ENCODE results near the gene LHX6. TPM values are rescaled to one million over a fixed set of nuclear protein-coding genes. Genes with fewer than 3 reads are reported as not detected.

The LHX6 gene
- total RNA-seq, 4 donors from 2014 or later, result 0.68 to 12.7 (median 1.4) TPM; not detected in 1

GRCh38 chr9:122158202-122158601 lies 70.6 kb downstream of the LHX6 start:
- in situ Hi-C loops (cut with MboI; ENCODE audit: low pct_ligation_motif_present in 1 of 4, low pct_unique_long_range_greater_than_20kb in 1 of 4, low sequenced_read_pairs in 3 of 4) (no loop called here), intact Hi-C loops (cut with DNase I; ENCODE audit: low total_unique reads) (no loop called here)
- Histone ChIP-seq H3K27ac (no peak overlapping the region), H3K27me3 (no peaks in the 10 kb centered on the region), H3K4me1 (peaks cover 8 to 22% (median 16%) of the 10 kb centered on the region in 4 donors), H3K9me3 (no peaks in the 10 kb centered on the region), H3K36me3 (no peaks in the 10 kb centered on the region), H3K4me3 (no peak overlapping the region)
- DNase-seq, result peak; percentile 26
- WGBS, 2 donors (ENCODE audit: low coverage in 1 of 2), result 80 to 83% methylated on average over 3 of the region's 3 CpGs
- TF ChIP-seq POLR2A (IDR thresholded peaks at IDR 0.05) (no peak), CTCF (IDR thresholded peaks at IDR 0.05) (peak; percentile 35 to 54 (median 50))

- in situ Hi-C loops (cut with MboI; ENCODE audit: low pct_ligation_motif_present in 1 of 4, low pct_unique_long_range_greater_than_20kb in 1 of 4, low sequenced_read_pairs in 3 of 4) (no loop called here), intact Hi-C loops (cut with DNase I; ENCODE audit: low total_unique reads) (no loop called here)
- H3K27ac ChIP-seq, result no peak overlapping the region
- peaks cover 0 to 4% (median 0%) of the 10 kb centered on the region in 4 donors for H3K36me3 ChIP-seq
- TF ChIP-seq EP300 (IDR thresholded peaks at IDR 0.05; ENCODE audit: low read depth) (no peak), CTCF (IDR thresholded peaks at IDR 0.05) (no peak), POLR2A (IDR thresholded peaks at IDR 0.05) (no peak), POLR2AphosphoS5 (IDR thresholded peaks at IDR 0.05) (no peak)
- no peaks in the 10 kb centered on the region for H3K27me3 ChIP-seq
- DNase-seq, result no peak
- no peak overlapping the region for H3K4me3 ChIP-seq
- no peaks in the 10 kb centered on the region for H3K9me3 ChIP-seq
- peaks cover 8 to 22% (median 16%) of the 10 kb centered on the region in 4 donors for H3K4me1 ChIP-seq
- WGBS, 2 donors (ENCODE audit: low coverage in 1 of 2), result 78 to 89% methylated on average over 3 to 4 of the region's 4 CpGs
These were observed 73.0 kb downstream of the LHX6 start for GRCh38 chr9:122155796-122156195.

Other genes starting within 250 kb of the LHX6 start
- 10 to 100 TPM in 3 of 4 donors, 1 to 10 TPM in 1; 9.1 to 47.4 (median 11.3) TPM for gene TTLL11, start 135.6 kb downstream of the LHX6 start, total RNA-seq
- gene NDUFA8, start 69.2 kb downstream of the LHX6 start, total RNA-seq, result 10 to 100 TPM; 16.1 to 59.5 (median 40.3) TPM
- 1 to 10 TPM in 2 of 4 donors, not detected in 2; 3.8 to 4.0 TPM for gene MORN5, start 69.0 kb downstream of the LHX6 start, total RNA-seq
- gene RBM18, start 35.9 kb upstream of the LHX6 start, total RNA-seq, result 1 to 10 TPM in 3 of 4 donors, under 1 TPM in 1; 0.80 to 9.7 (median 4.6) TPM
- 100 to 1,000 TPM in 1 of 4 donors, 10 to 100 TPM in 3; 46.0 to 142 (median 53.6) TPM for gene MRRF, start 35.9 kb upstream of the LHX6 start, total RNA-seq
- 10 to 100 TPM; 14.2 to 27.9 (median 20.2) TPM for gene PTGS1, start 142.1 kb upstream of the LHX6 start, total RNA-seq
- gene OR1J1, start 249.0 kb upstream of the LHX6 start, total RNA-seq, result not detected